Keratinocyte (primary cell): Measurements from ENCODE around the gene SERPINB10. TPM values are rescaled to one million over a fixed set of nuclear protein-coding genes. Genes with fewer than 3 reads are reported as not detected.
A peak's percentile ranks its signal among the peaks of the same experiment; 100 is the strongest.

Experiments used
- DNase-seq: peaks from one replicate; pipeline ENCODE4 v3.0.0-alpha.2; 2011; ENCODE audit warnings: low read depth, missing footprints, low spot score
- FAIRE-seq: peaks from 2 replicates; lab custom pipeline; 2011; peaks lifted over from hg19 to GRCh38; lab: Jason Lieb, UNC
- H2AFZ ChIP-seq: 2 replicates; pipeline ENCODE4 v1.6.0; 2012; ENCODE audit warnings: low read length, control low read depth, inconsistent platforms; ENCODE audit not compliant: control insufficient read depth
- H3K27ac ChIP-seq: 2 replicates; pipeline ENCODE4 v1.5.1; 2011; ENCODE audit warnings: low read length; ENCODE audit not compliant: control insufficient read depth, insufficient read depth
- H3K27me3 ChIP-seq: 3 replicates; pipeline ENCODE4 v1.6.0; 2011; ENCODE audit warnings: low read length; ENCODE audit not compliant: control insufficient read depth, insufficient read depth; ENCODE audit errors: extremely low read depth
- H3K36me3 ChIP-seq, 2 experiments: 2 replicates in 1 of 2; 3 replicates in 1 of 2; pipeline ENCODE4 v1.5.1; 2011; ENCODE audit warnings: low read length in 2 of 2, mild to moderate bottlenecking in 1 of 2; ENCODE audit not compliant: control insufficient read depth in 2 of 2, insufficient read depth in 2 of 2; ENCODE audit errors: extremely low read depth in 1 of 2
- H3K4me1 ChIP-seq: 3 replicates; pipeline ENCODE4 v1.5.1; 2011; ENCODE audit warnings: low read length; ENCODE audit not compliant: control insufficient read depth, insufficient read depth; ENCODE audit errors: extremely low read depth
- H3K4me2 ChIP-seq: 3 replicates; pipeline ENCODE4 v1.6.0; 2011; ENCODE audit warnings: low read depth, low read length; ENCODE audit not compliant: control insufficient read depth, insufficient read depth; ENCODE audit errors: extremely low read depth
- H3K4me3 ChIP-seq, 3 experiments: fragments of 200-600 bp in 1 of 3; sonication (generic) in 1 of 3; 2 replicates in 2 of 3; 3 replicates in 1 of 3; pipeline ENCODE4 v1.5.1; 2011 to 2016; ENCODE audit warnings: low read length in 3 of 3, mild to moderate bottlenecking in 3 of 3, control low read depth in 2 of 3, inconsistent platforms in 1 of 3, low read depth in 1 of 3, mixed read lengths in 1 of 3, mixed run types in 1 of 3, moderate library complexity in 1 of 3; ENCODE audit not compliant: control insufficient read depth in 2 of 3, insufficient read depth in 2 of 3; ENCODE audit errors: extremely low read depth in 1 of 3
- H3K79me2 ChIP-seq: 2 replicates; pipeline ENCODE4 v1.6.0; 2012; ENCODE audit warnings: low read length; ENCODE audit not compliant: control insufficient read depth, insufficient read depth
- H3K9ac ChIP-seq: 3 replicates; pipeline ENCODE4 v1.6.0; 2011; ENCODE audit warnings: low read length; ENCODE audit not compliant: control insufficient read depth, insufficient read depth; ENCODE audit errors: extremely low read depth
- H3K9me1 ChIP-seq: 3 replicates; pipeline ENCODE4 v1.6.0; 2011; ENCODE audit warnings: low read length; ENCODE audit not compliant: control insufficient read depth, insufficient read depth; ENCODE audit errors: extremely low read depth
- H3K9me3 ChIP-seq: 2 replicates; pipeline ENCODE4 v1.5.1; 2012; ENCODE audit warnings: low read depth, low read length; ENCODE audit not compliant: control insufficient read depth
- H4K20me1 ChIP-seq: 3 replicates; pipeline ENCODE4 v1.6.0; 2011; ENCODE audit warnings: low read length; ENCODE audit not compliant: control insufficient read depth, insufficient read depth; ENCODE audit errors: extremely low read depth
- EZH2 ChIP-seq: IDR thresholded peaks from one replicate; pipeline ENCODE4 v1.6.1; 2012; ENCODE audit warnings: inconsistent platforms, mild to moderate bottlenecking, low read length, moderate library complexity
- dilution Hi-C: fragments of 300-500 bp; cut with MboI; formaldehyde crosslinking; loops from one replicate; pipeline ENCODE4 v1.7.0; 2020; ENCODE audit warnings: low sequenced_read_pairs; ENCODE audit not compliant: extremely low pct_ligation_motif_present
- polyA plus RNA-seq, 5 experiments: library from polyadenylated mRNA; depleted of rRNA in 3 of 5; stranded (reverse) in 3 of 5; stranded (forward) in 1 of 5; unstranded in 1 of 5; fragments of >200 nt; gene quantifications; 1 replicate in 1 of 5; 2 replicates in 3 of 5; 3 replicates in 1 of 5; pipeline versions ENCODE4 v1.2.1 to v1.2.3, GENCODE V29; 2011 to 2012; ENCODE audit warnings: missing spikeins in 2 of 5, low read depth in 1 of 5, low replicate concordance in 1 of 5
- TF ChIP-seq, protein P1 (sequence below), 3 experiments: IDR thresholded peaks in 1 of 3; conservative IDR thresholded peaks in 1 of 3; optimal IDR thresholded peaks in 1 of 3; 2 replicates in 2 of 3; 3 replicates in 1 of 3; pipeline versions ENCODE3 to v1.5.1; 2011; ENCODE audit warnings: low read length in 3 of 3, mild to moderate bottlenecking in 3 of 3, moderate library complexity in 2 of 3, control low read depth in 1 of 3, inconsistent platforms in 1 of 3; ENCODE audit not compliant: insufficient read depth in 2 of 3; ENCODE audit errors: extremely low read depth in 1 of 3

The SERPINB10 gene
- polyA plus RNA-seq, 1 donor (not counting 4 experiments of a cell fraction or from before 2014, with no cell fraction given), result 10.1 TPM

DNA sequence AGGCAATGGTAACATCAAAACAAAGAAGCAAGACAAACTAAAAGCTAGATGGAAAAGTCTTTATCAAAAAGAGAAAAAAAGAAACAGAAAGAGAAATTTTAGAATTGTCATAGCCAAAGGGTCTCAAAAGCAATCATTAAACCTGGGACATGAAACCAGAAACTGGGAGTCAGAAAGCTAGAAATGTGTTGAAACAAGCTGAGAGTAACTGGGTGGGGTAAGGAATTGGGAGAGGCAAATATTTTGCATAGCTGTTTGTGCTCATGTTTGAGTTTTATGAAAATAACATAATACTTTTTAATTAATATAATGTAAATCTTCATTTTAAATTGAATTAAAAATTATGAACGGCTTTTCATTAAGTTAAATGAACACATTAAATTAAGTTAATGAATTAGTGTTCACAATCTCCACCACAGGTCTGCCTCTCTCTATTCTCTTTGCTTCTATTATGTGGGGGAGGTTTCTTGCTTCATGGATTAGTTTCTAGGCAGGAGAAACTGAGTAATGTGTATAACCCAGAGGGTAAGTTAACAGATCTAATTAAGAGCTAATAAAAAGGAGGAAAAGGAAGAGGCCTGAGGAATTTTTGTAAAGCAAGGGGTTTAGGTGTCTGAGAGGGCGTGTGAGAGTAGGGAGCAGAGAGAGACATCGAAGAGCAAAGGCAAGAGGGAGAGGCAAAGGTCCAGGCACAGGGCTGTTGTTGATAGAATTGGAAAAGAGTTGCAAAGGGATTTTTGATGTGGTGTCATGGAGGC lies 40.2 kb upstream of the SERPINB10 start:
- Histone ChIP-seq H3K36me3 (no peaks in the 10 kb centered on the region), H3K9ac (peak overlapping the region; percentile 77), H3K4me3 (peak overlapping the region in 2 of 3 experiments; percentile 18 to 48), H3K4me2 (peak overlapping the region; percentile 82), H3K9me3 (no peaks in the 10 kb centered on the region), H4K20me1 (no peaks in the 10 kb centered on the region), H3K79me2 (no peaks in the 10 kb centered on the region), H3K4me1 (peaks cover 38% of the 10 kb centered on the region), H2AFZ (peak overlapping the region; percentile 63), H3K27ac (peak overlapping the region; percentile 91), H3K27me3 (no peaks in the 10 kb centered on the region), H3K9me1 (no peaks in the 10 kb centered on the region)
- DNase-seq, result no peak
- FAIRE-seq, result peak; percentile 84
- TF ChIP-seq, protein P1, sequence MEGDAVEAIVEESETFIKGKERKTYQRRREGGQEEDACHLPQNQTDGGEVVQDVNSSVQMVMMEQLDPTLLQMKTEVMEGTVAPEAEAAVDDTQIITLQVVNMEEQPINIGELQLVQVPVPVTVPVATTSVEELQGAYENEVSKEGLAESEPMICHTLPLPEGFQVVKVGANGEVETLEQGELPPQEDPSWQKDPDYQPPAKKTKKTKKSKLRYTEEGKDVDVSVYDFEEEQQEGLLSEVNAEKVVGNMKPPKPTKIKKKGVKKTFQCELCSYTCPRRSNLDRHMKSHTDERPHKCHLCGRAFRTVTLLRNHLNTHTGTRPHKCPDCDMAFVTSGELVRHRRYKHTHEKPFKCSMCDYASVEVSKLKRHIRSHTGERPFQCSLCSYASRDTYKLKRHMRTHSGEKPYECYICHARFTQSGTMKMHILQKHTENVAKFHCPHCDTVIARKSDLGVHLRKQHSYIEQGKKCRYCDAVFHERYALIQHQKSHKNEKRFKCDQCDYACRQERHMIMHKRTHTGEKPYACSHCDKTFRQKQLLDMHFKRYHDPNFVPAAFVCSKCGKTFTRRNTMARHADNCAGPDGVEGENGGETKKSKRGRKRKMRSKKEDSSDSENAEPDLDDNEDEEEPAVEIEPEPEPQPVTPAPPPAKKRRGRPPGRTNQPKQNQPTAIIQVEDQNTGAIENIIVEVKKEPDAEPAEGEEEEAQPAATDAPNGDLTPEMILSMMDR (optimal IDR thresholded peaks at IDR 0.05 in 1 of 3, IDR thresholded peaks at IDR 0.05 in 1 of 3, conservative IDR thresholded peaks at IDR 0.05 in 1 of 3; ENCODE audit: extremely low read depth in 1 of 3, insufficient read depth in 2 of 3, low read length in 3 of 3), result no peak
- TF ChIP-seq EZH2, result no peak
- dilution Hi-C loops, result no loop called here

DNA sequence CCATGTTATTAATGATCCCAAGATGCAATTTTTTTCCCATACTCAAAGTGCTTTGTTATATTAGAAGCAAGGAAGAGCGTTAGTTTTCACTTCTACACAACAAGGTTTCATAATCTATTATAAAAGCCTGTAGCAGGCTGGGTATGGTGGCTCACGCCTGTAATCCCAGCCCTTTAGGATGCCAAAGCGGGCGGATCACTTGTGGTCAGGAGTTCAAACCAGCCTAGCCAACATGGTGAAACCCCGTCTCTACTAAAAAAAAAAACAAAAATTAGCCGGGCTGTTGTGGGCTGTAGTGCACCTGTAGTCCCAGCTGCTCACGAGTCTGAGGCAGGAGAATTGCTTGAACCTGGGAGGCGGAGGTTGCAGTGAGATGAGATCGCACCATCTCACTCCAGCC lies 39.2 kb upstream of the SERPINB10 start:
- no peaks in the 10 kb centered on the region for H3K27me3 ChIP-seq

More for the DNA sequence above, 39.2 kb upstream of the SERPINB10 start:
- Histone ChIP-seq H4K20me1 (no peaks in the 10 kb centered on the region), H3K9me1 (no peaks in the 10 kb centered on the region), H3K9me3 (no peaks in the 10 kb centered on the region), H3K4me1 (peaks cover 38% of the 10 kb centered on the region), H3K36me3 (no peaks in the 10 kb centered on the region), H2AFZ (no peak overlapping the region), H3K9ac (peak overlapping the region; percentile 30), H3K79me2 (no peaks in the 10 kb centered on the region), H3K27ac (peak overlapping the region; percentile 91), H3K4me2 (no peak overlapping the region), H3K4me3 (no peak overlapping the region)
- no peak for TF ChIP-seq EZH2
- TF ChIP-seq, protein P1 (optimal IDR thresholded peaks at IDR 0.05 in 1 of 3, IDR thresholded peaks at IDR 0.05 in 1 of 3, conservative IDR thresholded peaks at IDR 0.05 in 1 of 3; ENCODE audit: extremely low read depth in 1 of 3, insufficient read depth in 2 of 3, low read length in 3 of 3), result no peak
- dilution Hi-C loops, result no loop called here
- peak; percentile 41 for FAIRE-seq
- no peak for DNase-seq
